Tibial artery (tissue), 4 donors: ENCODE results near the gene PRR3.

Source experiments
- DNase-seq, 2 donors: peaks; one replicate each; pipeline ENCODE4 v3.0.0-alpha.2; 2019
- H3K27ac ChIP-seq, 2 donors: fragments of 200-600 bp; sonication (generic) in 1 of 2; 1 replicate in 1 of 2; 2 replicates in 1 of 2; pipeline ENCODE4 v1.5.1; 2018 to 2019; ENCODE audit warnings: mild to moderate bottlenecking in 1 of 2
- H3K27me3 ChIP-seq, 2 donors: fragments of 200-600 bp; sonication (generic) in 1 of 2; one replicate each; pipeline versions ENCODE4 v1.5.1 to v1.6.0; 2016 to 2019
- H3K36me3 ChIP-seq, 3 donors: fragments of 200-600 bp; sonication (generic) in 2 of 3; one replicate each; pipeline ENCODE4 v1.5.1; 2016 to 2019; ENCODE audit warnings: mild to moderate bottlenecking in 2 of 3
- H3K4me1 ChIP-seq, 4 donors: fragments of 200-600 bp; sonication (generic) in 2 of 4; 1 replicate in 3 of 4; 2 replicates in 1 of 4; pipeline ENCODE4 v1.5.1; 2016 to 2019
- H3K4me3 ChIP-seq, 2 donors: fragments of 200-600 bp; sonication (generic) in 1 of 2; 1 replicate in 1 of 2; 2 replicates in 1 of 2; pipeline ENCODE4 v1.5.1; 2018 to 2019; ENCODE audit warnings: mild to moderate bottlenecking in 2 of 2
- H3K9me3 ChIP-seq, 3 donors: fragments of 200-600 bp; sonication (generic) in 1 of 3; one replicate each; pipeline ENCODE4 v1.5.1; 2016 to 2019
- CTCF ChIP-seq, 2 experiments: fragments of 200-600 bp in 1 of 2; fragments of 450-650 bp in 1 of 2; IDR thresholded peaks; one replicate each; pipeline ENCODE4 v1.5.1; 2017 to 2019; ENCODE audit warnings: antibody characterized with exemption in 2 of 2, mild to moderate bottlenecking in 1 of 2, moderate library complexity in 1 of 2
- intact Hi-C: fragments of 100-400 bp; cut with DNase I; formaldehyde crosslinking; loops from one replicate; pipeline ENCODE4 v1.15.0; 2023; ENCODE audit warnings: low total_unique reads

The PRR3 gene

DNA sequence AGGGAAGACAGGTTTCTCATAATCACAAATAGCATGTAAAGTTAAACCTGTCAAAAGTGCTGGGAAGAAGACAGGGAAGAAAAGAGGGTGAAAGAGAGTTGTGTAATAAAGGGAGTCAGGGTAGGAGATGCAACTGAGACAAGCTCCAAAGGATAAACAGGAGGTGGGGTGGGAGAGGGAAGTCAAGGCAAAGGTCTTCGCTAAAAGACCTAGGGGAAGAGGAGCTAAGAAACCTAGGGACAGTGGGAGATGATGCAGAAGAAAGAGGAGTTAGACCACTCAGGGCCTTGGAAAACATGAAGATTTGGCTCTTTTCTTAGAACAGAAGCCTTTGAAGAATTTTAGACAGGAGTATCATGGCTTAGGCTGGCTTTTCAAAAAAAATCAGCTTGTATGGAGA, 7.0 kb downstream of the PRR3 start:
- H3K36me3 ChIP-seq: peaks cover 0 to 25% (median 13%) of the 10 kb centered on the region in 3 donors
- H3K4me1 ChIP-seq: peaks cover 0 to under 1% (median 0%) of the 10 kb centered on the region in 4 donors
- H3K27me3 ChIP-seq: no peaks in the 10 kb centered on the region
- no peak for TF ChIP-seq CTCF (IDR thresholded peaks at IDR 0.05)
- DNase-seq: no peak
- intact Hi-C loops: no loop called here
- H3K9me3 ChIP-seq: no peaks in the 10 kb centered on the region
- H3K27ac ChIP-seq: no peak overlapping the region
- H3K4me3 ChIP-seq: no peak overlapping the region

DNA sequence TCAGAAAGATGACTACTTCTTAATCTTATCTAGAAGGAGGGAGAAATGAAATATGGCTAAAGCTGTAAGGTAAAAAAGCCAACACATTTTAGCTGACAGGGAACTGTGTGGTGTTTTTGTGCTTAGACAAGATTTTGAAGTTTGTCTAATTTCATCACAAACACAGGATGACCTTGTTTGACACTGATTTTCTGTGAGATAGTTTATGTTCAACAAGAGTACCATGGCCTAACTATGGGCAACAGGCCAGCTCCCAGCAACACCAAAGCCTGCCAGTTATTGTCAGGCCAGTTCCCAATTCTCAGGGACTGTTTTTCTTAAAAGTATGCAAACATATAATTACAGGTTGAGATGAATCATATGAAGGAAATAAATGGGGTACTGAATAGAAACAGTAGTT, 8.7 kb downstream of the PRR3 start:
- no peak for DNase-seq

DNA sequence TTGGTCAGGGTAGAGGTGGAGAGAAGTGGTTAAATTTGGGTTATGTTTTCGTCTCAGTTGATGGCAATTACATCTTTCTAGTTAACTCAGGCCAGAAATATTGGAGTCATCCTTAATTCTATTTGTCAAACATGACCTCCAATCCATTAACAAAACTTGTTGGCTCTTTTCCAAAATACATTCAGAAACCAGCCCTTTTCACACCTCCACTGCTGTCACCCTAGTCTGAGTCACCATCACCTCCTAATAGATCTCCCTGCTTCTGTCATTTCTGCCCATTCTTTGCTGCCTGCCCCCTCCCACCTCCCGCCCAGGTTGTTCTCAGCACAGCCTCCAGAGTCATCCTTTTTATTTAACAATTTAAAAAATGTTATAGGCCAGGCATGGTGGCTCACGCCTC, 11.2 kb downstream of the PRR3 start:
- Histone ChIP-seq H3K27me3 (no peaks in the 10 kb centered on the region), H3K27ac (no peak overlapping the region), H3K36me3 (peaks cover 0 to 3% (median 0%) of the 10 kb centered on the region in 3 donors), H3K4me1 (peaks cover 4 to 28% (median 19%) of the 10 kb centered on the region in 4 donors), H3K4me3 (no peak overlapping the region), H3K9me3 (no peaks in the 10 kb centered on the region)
- intact Hi-C loops: no loop called here
- TF ChIP-seq CTCF (IDR thresholded peaks at IDR 0.05): no peak
- DNase-seq: no peak

More for the DNA sequence above, 8.7 kb downstream of the PRR3 start:
- Histone ChIP-seq H3K36me3 (peaks cover 0 to 25% (median 13%) of the 10 kb centered on the region in 3 donors), H3K27ac (no peak overlapping the region), H3K4me1 (peaks cover 0 to 12% (median 4%) of the 10 kb centered on the region in 4 donors), H3K27me3 (no peaks in the 10 kb centered on the region), H3K9me3 (no peaks in the 10 kb centered on the region), H3K4me3 (no peak overlapping the region)
- intact Hi-C loops: no loop called here
- TF ChIP-seq CTCF (IDR thresholded peaks at IDR 0.05): no peak

DNA sequence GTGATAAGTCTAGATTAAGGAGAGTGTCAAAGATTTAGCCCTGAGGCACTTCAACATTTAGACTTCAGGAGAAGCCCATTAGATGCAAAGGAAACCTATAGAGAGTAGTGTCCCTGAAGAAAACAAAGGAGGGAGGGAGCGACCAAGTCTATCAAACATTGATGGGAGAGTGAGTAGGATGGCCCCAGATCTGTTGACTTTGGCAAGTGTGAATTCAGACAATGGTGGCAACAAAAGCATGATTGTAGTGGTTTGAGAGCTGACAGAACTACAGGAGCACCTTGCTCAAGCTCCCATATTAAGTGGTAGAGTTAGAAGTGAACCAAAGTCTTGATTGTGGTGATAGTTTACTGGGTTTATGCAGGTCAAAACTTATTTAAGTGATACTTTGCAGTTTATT, 13.2 kb downstream of the PRR3 start:
- Histone ChIP-seq H3K4me1 (peaks cover 4 to 35% (median 27%) of the 10 kb centered on the region in 4 donors), H3K4me3 (peak overlapping the region; percentile 62 to 73), H3K27ac (peak overlapping the region; percentile 83 to 87), H3K9me3 (no peaks in the 10 kb centered on the region), H3K36me3 (peaks cover 0 to 12% (median 0%) of the 10 kb centered on the region in 3 donors), H3K27me3 (no peaks in the 10 kb centered on the region)
- DNase-seq: no peak
- intact Hi-C loops: loop anchor here (1.0 kb wide), 1 partner anchor 12 kb away; no protein-coding TSS in a partner anchor
- no peak for TF ChIP-seq CTCF (IDR thresholded peaks at IDR 0.05)

DNA sequence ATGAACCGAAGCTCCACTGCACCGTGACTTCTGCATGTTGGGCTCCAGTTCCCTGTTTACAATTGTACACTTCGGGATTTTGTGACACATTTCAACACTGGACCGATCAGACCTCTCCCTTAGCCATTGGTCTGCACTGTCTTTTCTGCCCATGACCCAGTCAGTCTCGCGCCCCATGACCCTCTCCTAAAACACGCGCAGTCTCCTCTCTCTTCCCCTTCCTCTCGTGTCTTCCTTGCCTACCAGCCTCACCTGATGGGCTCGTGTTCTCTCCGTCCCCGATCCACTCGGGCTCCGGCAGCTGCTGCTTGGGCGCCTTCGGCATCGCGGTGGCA, 13.6 kb downstream of the PRR3 start:
- Histone ChIP-seq H3K4me1 (peaks cover 4 to 35% (median 27%) of the 10 kb centered on the region in 4 donors), H3K9me3 (no peaks in the 10 kb centered on the region), H3K27ac (peak overlapping the region; percentile 83 to 87), H3K27me3 (no peaks in the 10 kb centered on the region), H3K4me3 (peak overlapping the region; percentile 62 to 73), H3K36me3 (peaks cover 0 to 12% (median 0%) of the 10 kb centered on the region in 3 donors)
- no peak for TF ChIP-seq CTCF (IDR thresholded peaks at IDR 0.05)
- intact Hi-C loops: loop anchor here (1.0 kb wide), 1 partner anchor 12 kb away; no protein-coding TSS in a partner anchor
- peak in 1 of 2 donors; percentile 39 for DNase-seq
